Fibroblast of skin of abdomen (primary cell): Measurements from ENCODE around the gene STK36. TPM values are rescaled to one million over a fixed set of nuclear protein-coding genes. Genes with fewer than 3 reads are reported as not detected.

Source experiments
- DNase-seq: peaks from one replicate; pipeline ENCODE4 v3.0.0-alpha.2; 2013
- polyA plus RNA-seq, 2 experiments: library from polyadenylated mRNA; unstranded; fragments of 120-200 nt; gene quantifications; one replicate each; pipeline ENCODE4 v1.2.1, GENCODE V29; 2013; ENCODE audit not compliant: insufficient read length in 2 of 2

Gene STK36
- 23.8 TPM for polyA plus RNA-seq (2013, experiment 1 of 2; ENCODE audit: insufficient read length)
- 19.5 TPM for polyA plus RNA-seq (2013, experiment 2 of 2; ENCODE audit: insufficient read length)

GRCh38 chr2:218671654-218672566, at the start of gene STK36, which contains the start of gene RNF25:
TSS of gene STK36 (plus strand) at chr2:218672086. CDS start at chr2:218672830, 744 bp downstream.
TSS of gene RNF25 (minus strand) at chr2:218672002. CDS start at chr2:218671970, 32 bp downstream.
- DNase-seq: peak; percentile 91

- peak; percentile 48 for DNase-seq
These were observed 49.1 kb upstream of the STK36 start for GRCh38 chr2:218622606-218623365.

GRCh38 chr2:218623366-218623705, 48.5 kb upstream of the STK36 start:
- no peak for DNase-seq

- DNase-seq: no peak
These were observed 45.5 kb upstream of the STK36 start for GRCh38 chr2:218626369-218626768.

- no peak for DNase-seq
These were observed 43.9 kb upstream of the STK36 start for GRCh38 chr2:218627939-218628338.

DNA sequence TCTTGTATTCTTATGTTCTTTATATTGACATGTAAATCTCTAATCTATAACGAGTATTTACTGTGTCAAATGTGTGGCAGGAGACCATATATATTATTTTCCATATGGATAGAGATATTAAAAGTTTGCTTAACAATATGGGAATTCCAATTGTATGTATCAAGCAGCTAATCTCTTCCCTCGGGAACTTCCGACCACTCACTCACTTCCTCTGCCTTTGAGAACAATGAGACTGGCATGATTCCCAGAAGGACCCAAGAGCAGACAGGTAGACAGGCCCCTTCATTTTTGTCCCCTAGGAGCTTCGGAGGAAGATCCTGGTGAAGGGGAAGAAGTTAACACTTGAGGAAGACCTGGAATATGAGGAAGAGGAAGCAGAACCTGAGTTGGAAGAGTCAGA, 40.0 kb upstream of the STK36 start:
- DNase-seq: peak; percentile 29

DNA sequence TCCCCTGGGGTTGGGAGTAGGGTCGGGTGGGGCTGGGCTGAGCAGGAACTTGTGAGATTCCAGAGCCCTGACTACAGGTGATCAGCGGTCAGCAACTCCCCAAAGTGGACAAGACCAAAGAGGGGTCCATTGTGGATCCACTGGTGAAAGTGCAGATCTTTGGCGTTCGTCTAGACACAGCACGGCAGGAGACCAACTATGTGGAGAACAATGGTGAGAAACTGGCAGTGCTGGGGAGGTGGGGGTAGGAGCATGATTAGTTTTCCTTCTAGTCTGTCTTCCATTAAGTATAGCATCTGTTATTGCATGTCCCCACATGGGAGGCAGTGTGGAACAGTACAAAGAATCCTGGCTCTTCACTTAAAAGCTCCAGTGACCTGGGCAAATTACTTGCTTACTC, 36.2 kb upstream of the STK36 start:
- no peak for DNase-seq

DNA sequence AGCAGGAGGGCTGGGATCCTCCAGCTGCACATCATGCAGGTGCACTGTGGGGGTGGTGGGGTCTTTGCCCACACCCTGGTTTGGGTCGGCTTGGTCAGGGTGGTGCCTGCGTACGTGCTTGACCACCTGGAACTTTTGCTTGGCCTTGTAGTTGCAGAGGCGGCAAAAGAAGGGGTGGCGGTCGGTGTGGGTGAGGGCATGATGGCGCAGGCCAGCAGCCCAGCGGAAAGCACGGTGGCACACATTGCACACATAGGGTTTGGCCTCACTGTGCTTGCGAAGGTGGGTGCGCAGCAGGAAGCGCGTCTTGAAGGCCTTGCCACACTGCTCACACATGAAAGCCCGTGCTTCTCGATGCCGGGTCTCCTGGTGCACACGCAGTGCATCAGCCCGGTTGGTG, 33.5 kb upstream of the STK36 start:
- DNase-seq: no peak

DNA sequence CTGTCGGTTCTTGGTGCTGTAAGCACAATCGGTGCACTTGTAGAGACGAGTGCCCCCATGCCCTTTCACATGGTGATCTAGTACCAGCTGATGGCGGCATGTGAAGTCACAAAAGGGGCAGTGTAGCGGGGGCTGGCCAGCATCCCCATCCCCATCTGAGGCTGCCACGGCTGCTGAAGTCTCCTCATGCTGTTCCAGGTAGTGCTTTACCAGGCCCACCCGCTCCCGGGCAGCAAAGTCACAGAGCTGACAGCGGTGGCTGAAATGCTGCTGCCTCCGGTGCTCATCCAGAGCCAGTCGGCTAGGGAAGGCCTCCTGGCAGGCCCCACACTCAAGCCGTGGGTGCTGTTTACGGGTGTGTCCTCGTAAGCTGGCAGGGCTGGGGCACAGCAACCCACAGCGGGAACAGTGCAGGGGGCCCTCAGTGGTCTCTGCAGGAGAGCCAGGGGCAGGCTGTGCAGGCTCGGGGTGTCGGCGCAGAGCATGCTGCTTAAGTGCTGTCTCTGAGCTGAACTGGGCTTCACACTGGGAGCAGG, 29.7 kb upstream of the STK36 start:
- no peak for DNase-seq

GRCh38 chr2:218642786-218643185, 29.1 kb upstream of the STK36 start:
- no peak for DNase-seq

DNA sequence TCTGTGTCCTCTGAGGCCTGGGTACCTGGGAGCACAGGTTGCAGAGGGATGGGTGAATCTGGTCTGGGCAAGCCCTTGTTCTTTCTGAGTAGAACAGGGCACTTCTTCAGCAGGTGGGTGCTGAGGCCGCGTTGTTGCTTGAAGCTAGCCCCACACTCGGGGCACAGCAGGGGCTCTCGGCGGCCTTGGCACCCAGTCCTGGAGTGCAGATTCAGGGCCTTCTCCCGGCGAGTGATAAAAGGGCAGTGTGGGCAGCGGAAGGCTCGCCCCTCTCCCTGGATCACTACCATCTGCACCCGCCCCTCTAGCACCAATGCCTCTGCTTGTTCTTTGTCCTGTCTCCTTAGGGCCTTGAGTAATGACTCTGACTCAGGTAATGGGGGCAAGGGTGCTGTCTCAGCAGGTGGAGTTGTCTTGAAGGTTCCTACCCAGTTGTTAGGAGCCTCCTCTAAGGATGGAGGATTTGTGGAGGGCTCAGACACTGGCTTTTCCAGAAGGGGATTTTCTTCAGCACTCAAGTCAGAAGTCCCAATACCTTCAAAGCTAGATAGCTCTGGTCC, 28.1 kb upstream of the STK36 start:
- no peak for DNase-seq

DNA sequence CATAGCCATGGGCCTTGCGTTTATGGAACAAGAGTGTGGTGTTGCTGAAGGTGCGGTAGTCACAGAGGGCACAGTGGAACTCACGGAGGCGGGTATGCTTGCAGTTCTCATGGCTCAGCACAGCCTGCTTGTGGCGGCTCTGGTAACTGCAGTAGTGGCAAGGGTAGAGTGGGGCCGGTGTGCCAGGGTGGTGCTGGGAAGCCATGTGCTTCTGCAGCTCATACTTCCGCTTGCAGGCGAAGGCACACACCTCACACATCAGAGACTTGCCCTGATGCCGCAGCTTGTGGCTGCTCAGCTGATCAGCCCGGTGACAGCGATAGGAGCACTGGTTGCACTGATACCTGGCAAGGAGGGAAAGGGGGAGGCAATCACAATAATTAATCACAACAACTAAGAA, 27.2 kb upstream of the STK36 start:
- DNase-seq: no peak

- DNase-seq: no peak
These were observed 26.8 kb upstream of the STK36 start for GRCh38 chr2:218645126-218645525.

DNA sequence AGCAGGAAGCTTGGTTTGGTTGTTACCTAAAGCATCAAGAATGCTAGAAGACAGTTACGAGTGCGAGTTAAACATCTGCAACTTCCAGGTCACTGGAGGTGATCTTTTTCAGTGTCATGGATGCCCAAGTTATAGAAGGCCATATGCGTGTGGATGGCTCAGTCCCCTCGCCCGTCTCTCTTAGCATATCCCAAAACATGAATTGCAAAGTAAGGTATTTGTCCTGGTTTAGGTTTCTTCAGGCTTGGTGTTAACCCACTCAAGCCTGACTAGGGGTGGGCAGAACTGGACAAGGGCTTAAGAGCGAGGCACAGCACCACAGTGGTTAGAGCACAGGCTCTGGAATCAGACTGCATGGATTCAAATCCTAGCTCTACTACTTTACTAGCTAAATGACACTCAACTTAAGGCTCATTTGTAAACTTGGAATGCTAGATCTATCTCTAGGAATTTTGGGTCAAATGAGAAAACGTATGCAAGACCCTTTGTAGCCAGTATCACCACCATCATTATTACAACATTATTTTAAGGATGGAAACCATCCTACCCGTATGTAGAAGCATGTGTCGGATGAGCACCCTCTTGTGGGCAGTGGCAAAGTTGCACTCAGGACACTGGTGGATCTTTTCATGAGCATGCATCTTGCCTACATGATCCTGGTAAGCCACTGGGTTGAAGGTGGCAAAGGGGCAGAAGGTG, 23.6 kb upstream of the STK36 start:
- DNase-seq: peak; percentile 50

GRCh38 chr2:218648787-218649100, 23.1 kb upstream of the STK36 start:
- DNase-seq: no peak

DNA sequence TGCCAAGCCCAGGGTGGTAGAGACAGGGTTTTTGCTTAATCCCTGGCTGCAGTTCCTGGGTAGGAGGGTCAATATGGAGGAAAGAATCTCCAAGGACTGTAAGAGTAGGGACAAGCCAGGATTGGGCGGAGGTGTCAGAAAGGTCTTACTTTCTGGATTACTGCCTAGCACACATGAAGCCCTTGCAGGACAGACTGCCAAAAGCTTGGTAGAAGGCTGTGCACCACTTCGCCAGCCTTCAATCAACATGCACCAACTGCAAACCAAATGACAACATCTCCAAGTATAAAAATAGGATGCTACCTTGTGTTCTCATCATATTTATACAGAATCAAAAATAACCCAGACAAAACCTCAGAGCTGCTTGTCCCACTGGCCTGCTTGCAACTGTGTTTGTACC, 16.1 kb upstream of the STK36 start:
- no peak for DNase-seq

GRCh38 chr2:218658671-218659257, 13.1 kb upstream of the STK36 start:
- peak; percentile 33 for DNase-seq

GRCh38 chr2:218659258-218659987, 12.5 kb upstream of the STK36 start, which contains the start of the genes BCS1L and ZNF142:
TSS of gene BCS1L (plus strand) at chr2:218659683. CDS start at chr2:218660988, 1,305 bp downstream.
TSS of gene ZNF142 (minus strand) at chr2:218659623. CDS start at chr2:218656429, 3,194 bp downstream.
- DNase-seq: peak; percentile 88

DNA sequence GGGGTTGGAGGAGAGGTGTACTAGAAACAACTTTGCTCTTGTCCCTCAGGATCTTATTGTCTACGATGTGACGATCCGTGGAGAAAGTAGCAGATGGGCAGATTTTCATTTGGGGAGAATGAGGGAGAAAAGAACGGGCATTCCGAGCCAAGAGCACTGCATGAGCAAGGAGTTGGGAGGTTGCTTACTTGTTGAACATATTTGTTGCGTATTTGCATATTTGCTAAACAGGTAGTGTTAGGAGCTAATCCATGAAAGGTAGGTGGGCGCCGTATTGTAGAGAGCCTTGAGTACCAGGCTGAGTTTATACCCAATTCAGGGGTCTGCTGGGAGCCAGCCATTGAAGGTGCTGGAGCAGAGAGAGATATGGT, 11.9 kb upstream of the STK36 start:
- DNase-seq: no peak

DNA sequence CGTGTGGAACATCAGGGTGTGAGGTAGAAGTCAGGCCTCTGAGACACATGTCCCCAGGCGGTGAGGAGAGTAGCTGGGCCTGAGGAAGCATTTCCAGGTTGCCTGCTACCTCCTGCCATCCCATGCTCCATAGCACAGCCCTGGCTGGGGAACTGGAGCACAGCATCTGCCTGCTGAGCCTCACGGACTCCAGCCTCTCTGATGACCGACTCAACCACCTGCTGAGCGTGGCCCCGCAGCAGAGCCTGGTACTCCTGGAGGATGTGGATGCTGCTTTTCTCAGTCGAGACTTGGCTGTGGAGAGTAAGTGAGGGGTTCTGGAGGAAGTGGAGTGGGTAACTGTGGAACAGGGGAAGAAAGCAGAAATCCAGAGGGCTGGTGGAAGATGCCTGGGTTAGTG, 9.5 kb upstream of the STK36 start:
- no peak for DNase-seq

DNA sequence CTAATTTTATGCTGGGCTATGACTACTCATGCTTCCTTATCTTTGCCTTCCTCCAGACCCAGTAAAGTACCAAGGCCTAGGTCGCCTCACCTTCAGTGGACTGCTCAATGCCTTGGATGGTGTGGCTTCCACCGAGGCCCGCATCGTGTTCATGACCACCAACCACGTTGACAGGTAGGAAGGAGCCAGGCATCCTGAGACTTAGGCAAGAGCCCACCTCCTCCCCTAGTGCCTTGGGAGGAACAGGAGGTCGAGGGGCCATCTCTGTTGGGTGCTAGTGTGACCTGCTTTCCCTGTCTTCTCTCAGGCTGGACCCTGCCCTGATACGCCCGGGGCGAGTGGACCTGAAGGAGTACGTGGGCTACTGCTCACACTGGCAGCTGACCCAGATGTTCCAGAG, 9.1 kb upstream of the STK36 start:
- DNase-seq: no peak
